NCI-H2107 treated with DMSO at 0.1 percent for 48 hours (cell line): Measurements from ENCODE around the gene SLC6A1.
A peak's percentile ranks its signal among the peaks of the same experiment; 100 is the strongest.

ENCODE experiments used
- DNase-seq: peaks from one replicate; lab custom pipeline; 2025; ENCODE audit not compliant: unreplicated experiment; lab: John Stamatoyannopoulos, UW

SLC6A1 gene

GRCh38 chr3:10992017-10992942 lies at the start of gene SLC6A1:
Gene SLC6A1 (plus strand): TSS chr3:10992748. CDS start chr3:11017212, 24,464 bp downstream.
- DNase-seq, result no peak

- no peak for DNase-seq
These were observed 47.7 kb upstream of the SLC6A1 start for GRCh38 chr3:10944866-10945265.

- no peak for DNase-seq
These were observed 46.8 kb upstream of the SLC6A1 start for GRCh38 chr3:10945683-10946287.

- no peak for DNase-seq
These were observed 46.0 kb upstream of the SLC6A1 start for GRCh38 chr3:10946526-10946925.

GRCh38 chr3:10948326-10948725 lies 44.2 kb upstream of the SLC6A1 start:
- DNase-seq, result no peak

GRCh38 chr3:10949197-10949596 lies 43.4 kb upstream of the SLC6A1 start:
- no peak for DNase-seq

GRCh38 chr3:10950476-10951294 lies 41.9 kb upstream of the SLC6A1 start:
- DNase-seq, result no peak

GRCh38 chr3:10951295-10951926 lies 41.1 kb upstream of the SLC6A1 start:
- no peak for DNase-seq

- no peak for DNase-seq
These were observed 40.0 kb upstream of the SLC6A1 start for GRCh38 chr3:10952525-10952924.

GRCh38 chr3:10954740-10955139 lies 37.8 kb upstream of the SLC6A1 start:
- no peak for DNase-seq

GRCh38 chr3:10955711-10956453 lies 36.7 kb upstream of the SLC6A1 start:
- no peak for DNase-seq

GRCh38 chr3:10956531-10956930 lies 36.0 kb upstream of the SLC6A1 start:
- DNase-seq, result no peak

- DNase-seq, result no peak
These were observed 35.6 kb upstream of the SLC6A1 start for GRCh38 chr3:10956986-10957385.

GRCh38 chr3:10957976-10958749 lies 34.4 kb upstream of the SLC6A1 start:
- DNase-seq, result peak; percentile 68

GRCh38 chr3:10960255-10960654 lies 32.3 kb upstream of the SLC6A1 start:
- no peak for DNase-seq

- no peak for DNase-seq
These were observed 30.6 kb upstream of the SLC6A1 start for GRCh38 chr3:10961921-10962320.

- DNase-seq, result no peak
These were observed 30.0 kb upstream of the SLC6A1 start for GRCh38 chr3:10962481-10963036.

GRCh38 chr3:10964537-10965167 lies 27.9 kb upstream of the SLC6A1 start:
- no peak for DNase-seq

GRCh38 chr3:10968401-10968800 lies 24.1 kb upstream of the SLC6A1 start:
- DNase-seq, result no peak
